ENCODE measurements around the gene ZNF800.

- TF ChIP-seq CTCF (optimal IDR thresholded peaks at IDR 0.05 in 1 of 3, IDR thresholded peaks at IDR 0.05 in 1 of 3, conservative IDR thresholded peaks at IDR 0.05 in 1 of 3; ENCODE audit: extremely low read depth in 1 of 3, insufficient read depth in 2 of 3, low read length in 3 of 3) (no peak), EZH2 (IDR thresholded peaks at IDR 0.05; ENCODE audit: low read length) (no peak)
Observed at GRCh38 chr7:127377425-127377824, 15.1 kb downstream of the ZNF800 start.
